Activated CD8-positive, alpha-beta memory T cell treated with anti-CD3 and anti-CD28 coated beads for 48 hours (primary cell): ENCODE results near the gene SH3BP5.

ENCODE experiments used
- DNase-seq, 3 experiments: peaks; one replicate each; pipeline ENCODE4 v3.0.0-alpha.2; 2020; ENCODE audit warnings: low read depth in 2 of 3, low spot score in 2 of 3

SH3BP5 gene

GRCh38 chr3:15347063-15347736, 14.8 kb upstream of the SH3BP5 start:
- no peak for DNase-seq

DNA sequence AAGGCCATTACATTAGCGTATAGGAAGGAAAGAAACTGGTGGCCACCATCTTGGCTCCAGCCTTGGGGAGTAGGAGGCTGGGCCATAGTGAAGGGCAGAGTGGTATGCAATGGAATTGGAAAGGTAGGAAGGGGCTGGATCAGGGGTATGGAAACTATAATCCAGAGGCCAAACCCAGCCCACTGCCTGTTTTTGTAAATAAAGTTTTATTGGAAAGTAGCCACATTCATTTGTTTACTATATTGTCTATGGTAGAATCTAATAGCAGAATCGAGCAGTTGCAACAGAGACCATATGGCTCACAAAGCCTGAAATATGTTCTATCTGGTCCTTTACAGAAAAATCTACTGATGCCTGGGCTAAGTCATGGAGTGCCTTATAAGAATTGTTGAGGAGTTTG, 14.1 kb upstream of the SH3BP5 start:
- DNase-seq = no peak

DNA sequence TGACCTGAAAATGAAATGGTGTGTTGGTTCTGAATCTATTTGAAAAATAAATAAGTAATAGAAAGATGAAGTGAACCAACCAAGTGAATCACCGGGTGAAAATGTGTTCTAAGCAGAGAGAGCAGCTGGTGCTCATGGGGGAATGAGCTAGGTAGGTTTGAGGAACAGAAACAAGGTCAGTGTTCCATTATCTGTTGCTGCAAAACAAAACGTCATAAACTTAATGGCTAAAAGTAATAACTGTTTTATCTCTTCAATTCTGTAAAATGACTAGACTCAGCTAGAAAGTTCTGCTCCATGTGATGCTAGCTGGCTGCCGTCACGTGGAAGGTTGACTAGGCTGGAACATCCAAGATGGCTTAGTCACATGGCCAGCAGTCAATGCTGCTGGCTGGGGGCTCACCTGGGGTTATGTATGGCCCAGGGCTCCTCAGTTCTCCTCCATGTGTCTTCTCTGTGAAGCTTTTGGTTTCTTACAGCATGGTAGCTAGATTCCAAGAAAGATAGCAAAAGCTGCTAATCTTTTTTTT, 13.3 kb upstream of the SH3BP5 start:
- DNase-seq = no peak

DNA sequence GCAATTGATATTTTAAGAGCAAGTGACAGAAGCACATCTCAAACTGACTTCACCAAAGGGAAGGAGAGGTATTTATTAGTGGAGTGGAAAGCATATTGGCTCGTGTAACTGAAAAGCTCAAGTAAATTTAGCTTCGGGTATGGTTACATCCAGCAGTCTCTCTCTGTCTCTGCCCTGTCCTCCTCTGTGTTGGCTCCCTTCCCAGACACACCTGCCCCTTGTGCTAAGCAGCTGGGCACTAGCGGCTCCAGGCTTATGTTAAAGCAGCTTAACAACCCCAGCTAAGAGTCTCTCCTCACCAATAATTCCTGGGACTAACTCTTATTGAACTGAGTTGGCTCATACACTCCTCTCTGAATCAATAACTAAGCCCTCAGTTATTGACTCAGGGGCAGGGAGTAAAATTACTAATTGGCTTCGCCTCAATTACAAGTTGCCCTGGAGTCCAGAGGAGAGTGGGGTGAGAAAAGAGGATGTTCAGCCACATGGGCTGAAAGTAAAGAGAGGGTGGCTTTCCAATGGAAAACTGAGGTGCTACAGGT, 12.8 kb upstream of the SH3BP5 start:
- no peak for DNase-seq

GRCh38 chr3:15342945-15343344, 10.6 kb upstream of the SH3BP5 start:
- no peak for DNase-seq

DNA sequence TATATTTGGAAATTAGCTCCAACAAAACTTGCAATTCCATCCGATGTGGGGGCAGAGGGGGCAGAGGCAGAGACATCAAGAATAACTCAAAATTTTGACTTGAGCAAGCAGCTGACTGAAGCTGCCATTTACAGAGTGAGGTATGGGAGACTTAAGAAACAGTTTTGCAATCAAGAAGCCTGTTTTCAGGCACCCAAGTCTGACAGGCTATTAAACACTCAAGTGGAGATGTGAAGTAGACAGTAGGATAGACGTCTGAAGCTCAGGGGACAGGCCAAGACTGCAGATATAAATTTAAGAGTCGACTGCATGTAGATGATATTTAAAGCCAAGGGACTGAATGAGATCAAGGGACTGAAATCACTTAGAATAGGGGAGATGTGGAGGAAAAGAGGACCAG, 9.9 kb upstream of the SH3BP5 start:
- no peak for DNase-seq

- DNase-seq = no peak
These were observed 8.8 kb upstream of the SH3BP5 start for GRCh38 chr3:15341030-15341726.

DNA sequence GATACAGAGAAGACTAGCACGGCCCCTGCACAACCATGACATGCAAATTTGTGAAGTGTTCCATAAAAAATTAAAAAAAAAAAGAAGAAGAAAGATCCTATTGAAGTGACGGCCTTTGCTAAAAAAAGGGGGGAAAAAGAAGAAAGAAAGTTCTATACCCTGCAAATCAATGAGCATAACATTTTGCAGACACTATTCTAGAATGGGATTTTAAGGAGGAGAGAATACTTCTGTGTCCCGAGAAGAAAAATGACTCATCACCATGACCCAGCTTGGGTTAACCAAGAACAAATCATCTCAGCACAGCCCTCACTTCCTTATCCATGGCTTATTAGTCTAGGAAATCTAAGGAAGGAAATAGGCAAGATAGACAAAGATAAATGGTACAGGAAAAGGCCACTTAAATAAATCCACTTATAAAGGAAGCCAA, 7.4 kb upstream of the SH3BP5 start:
- DNase-seq = no peak

DNA sequence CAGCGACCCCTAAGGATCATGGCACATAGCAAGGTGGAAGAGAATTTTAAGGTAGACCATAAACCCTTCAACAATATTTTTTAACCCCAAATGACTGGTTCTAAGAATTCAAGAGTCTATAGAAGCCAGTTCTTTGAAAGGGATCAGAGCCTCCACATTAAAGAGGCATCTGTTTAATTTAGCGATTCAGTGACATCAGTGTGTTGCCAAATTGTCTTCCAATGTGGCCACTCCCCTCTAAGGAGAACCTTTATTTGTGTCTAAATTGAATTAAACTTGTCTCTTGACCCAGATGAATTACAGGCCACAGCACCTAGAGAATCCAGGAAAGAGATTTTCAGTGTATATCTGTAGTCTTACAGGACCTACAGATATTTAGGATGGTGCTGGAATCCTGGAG, 6.6 kb upstream of the SH3BP5 start:
- DNase-seq = no peak

DNA sequence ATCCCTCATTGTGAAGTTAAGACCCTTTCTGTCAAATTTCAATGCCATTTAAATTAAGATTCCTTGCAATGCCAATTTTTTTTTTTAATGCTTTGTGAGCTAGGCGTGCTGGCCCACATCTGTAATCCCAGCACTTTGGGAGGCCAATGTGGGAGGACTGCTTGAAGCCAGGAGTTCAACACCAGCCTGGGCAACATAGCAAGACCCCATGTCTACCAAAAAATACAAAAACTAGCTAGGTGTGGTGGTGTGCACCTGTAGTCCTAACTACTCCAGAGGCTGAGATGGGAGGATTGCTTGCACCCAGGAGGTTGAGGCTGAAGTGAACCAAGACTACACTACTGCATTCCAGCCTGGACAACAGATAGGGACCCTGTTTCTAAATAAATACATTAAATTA, 5.6 kb upstream of the SH3BP5 start:
- no peak for DNase-seq

GRCh38 chr3:15336057-15336456, 3.7 kb upstream of the SH3BP5 start:
- DNase-seq = no peak

- DNase-seq = no peak
These were observed 1.5 kb upstream of the SH3BP5 start for GRCh38 chr3:15333956-15334263.

- DNase-seq = no peak
These were observed 941 bp upstream of the SH3BP5 start for GRCh38 chr3:15333099-15333955.

GRCh38 chr3:15331606-15332404, 581 bp downstream of the SH3BP5 start:
- peak in 1 of 3 experiments; percentile 20 for DNase-seq

- DNase-seq = no peak
These were observed 1.2 kb downstream of the SH3BP5 start for GRCh38 chr3:15331072-15331605.

- no peak for DNase-seq
These were observed 2.3 kb downstream of the SH3BP5 start for GRCh38 chr3:15330031-15330596.

GRCh38 chr3:15329046-15330005, 3.1 kb downstream of the SH3BP5 start:
- no peak for DNase-seq

DNA sequence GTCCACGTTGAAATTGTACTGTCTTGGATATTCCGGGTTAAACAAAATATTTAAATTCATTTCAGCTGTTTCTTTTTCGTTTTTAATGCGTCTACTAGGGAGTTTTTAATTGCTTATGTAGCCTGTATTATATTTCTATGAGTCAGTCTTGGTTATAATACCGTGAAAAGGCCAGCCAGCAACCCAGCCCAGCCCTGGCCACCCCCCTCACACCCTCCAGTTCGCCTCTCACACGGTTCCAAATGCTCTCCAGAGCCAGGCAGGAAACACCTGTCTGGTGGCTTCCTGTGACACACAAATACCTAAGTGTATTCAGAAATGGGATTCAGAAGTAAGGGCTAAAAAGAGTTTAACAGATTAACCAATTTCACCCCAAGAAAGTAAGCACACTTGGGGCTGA, 4.4 kb downstream of the SH3BP5 start:
- DNase-seq = no peak

GRCh38 chr3:15326673-15327072, 5.7 kb downstream of the SH3BP5 start:
- no peak for DNase-seq
